HL-60 (cell line): ENCODE measurements around the gene PDGFD.

ENCODE experiments used
- DNase-seq, 2 experiments: peaks; one replicate each; pipeline ENCODE4 v3.0.0-alpha.2; 2010 to 2020; ENCODE audit warnings: low read depth in 1 of 2, low spot score in 1 of 2
- H3K27ac ChIP-seq: fragments of 250-450 bp; sonication (Bioruptor Pico); replicated peaks from 2 replicates; pipeline ENCODE4 v1.5.1; 2020; ENCODE audit warnings: mild to moderate bottlenecking, moderate library complexity
- H3K27me3 ChIP-seq: fragments of 250-450 bp; sonication (Bioruptor Pico); 2 replicates; pipeline ENCODE4 v1.5.1; 2021; ENCODE audit warnings: mild to moderate bottlenecking, moderate library complexity; ENCODE audit not compliant: insufficient read depth, poor library complexity, severe bottlenecking
- H3K4me3 ChIP-seq: replicated peaks from 2 replicates; pipeline ENCODE4 v1.5.1; 2011; ENCODE audit warnings: mild to moderate bottlenecking, control low read depth, low read length; ENCODE audit not compliant: insufficient read depth
- CTCF ChIP-seq: IDR thresholded peaks from one replicate; pipeline ENCODE4 v1.5.1; 2011; ENCODE audit warnings: low read length, control low read depth, inconsistent platforms; ENCODE audit not compliant: insufficient read depth
- GABPA ChIP-seq: IDR thresholded peaks from 2 replicates; pipeline ENCODE4 v1.6.1; 2012; ENCODE audit warnings: low read depth
- POLR2AphosphoS5 ChIP-seq: IDR thresholded peaks from 2 replicates; pipeline ENCODE4 v1.6.1; 2012; ENCODE audit warnings: low read depth
- REST ChIP-seq: IDR thresholded peaks from 2 replicates; pipeline ENCODE4 v1.6.1; 2012; ENCODE audit warnings: low read depth; ENCODE audit not compliant: insufficient replicate concordance
- SPI1 ChIP-seq: IDR thresholded peaks from 2 replicates; pipeline ENCODE4 v1.6.1; 2012; ENCODE audit warnings: low read depth, mild to moderate bottlenecking, borderline replicate concordance

Gene PDGFD

GRCh38 chr11:103942646-103943045, 221.3 kb downstream of the PDGFD start:
- Histone ChIP-seq H3K27me3 (no peaks in the 10 kb centered on the region), H3K27ac (no peak overlapping the region), H3K4me3 (no peak overlapping the region)
- TF ChIP-seq REST = no peak
- no peak for TF ChIP-seq GABPA
- DNase-seq = no peak

- H3K27ac ChIP-seq = no peak overlapping the region
- H3K27me3 ChIP-seq = no peaks in the 10 kb centered on the region
- H3K4me3 ChIP-seq = no peak overlapping the region
- DNase-seq = no peak
- TF ChIP-seq POLR2AphosphoS5 (no peak), REST (no peak), CTCF (no peak), SPI1 (no peak), GABPA (no peak)
Measured at GRCh38 chr11:103940551-103940950, 223.4 kb downstream of the PDGFD start.

GRCh38 chr11:103939694-103940093, 224.3 kb downstream of the PDGFD start:
- no peak for DNase-seq
- Histone ChIP-seq H3K27me3 (no peaks in the 10 kb centered on the region), H3K27ac (no peak overlapping the region), H3K4me3 (no peak overlapping the region)
- no peak for TF ChIP-seq CTCF
- no peak for TF ChIP-seq REST
- no peak for TF ChIP-seq POLR2AphosphoS5
- TF ChIP-seq GABPA = no peak
- TF ChIP-seq SPI1 = no peak

- Histone ChIP-seq H3K27me3 (no peaks in the 10 kb centered on the region), H3K4me3 (no peak overlapping the region), H3K27ac (no peak overlapping the region)
- no peak for TF ChIP-seq SPI1
- no peak for TF ChIP-seq CTCF
- no peak for TF ChIP-seq GABPA
- TF ChIP-seq POLR2AphosphoS5 = no peak
- TF ChIP-seq REST = no peak
- DNase-seq = no peak
Measured at GRCh38 chr11:103936059-103936458, 227.9 kb downstream of the PDGFD start.
